Mammary epithelial cell (primary cell): ENCODE data around the gene MT1E.

Source experiments
- CTCF ChIP-seq, 2 donors: IDR thresholded peaks in 1 of 2; conservative IDR thresholded peaks in 1 of 2; 2 replicates each; pipeline ENCODE4 v1.5.1; 2011 to 2012; ENCODE audit warnings: inconsistent platforms in 2 of 2, low read length in 2 of 2, mild to moderate bottlenecking in 2 of 2, control low read depth in 1 of 2, low read depth in 1 of 2; ENCODE audit not compliant: insufficient read depth in 1 of 2; ENCODE audit errors: extremely low read depth in 1 of 2
- EZH2 ChIP-seq: IDR thresholded peaks from 2 replicates; pipeline ENCODE4 v1.6.1; 2012; ENCODE audit warnings: low read length, inconsistent platforms, borderline replicate concordance

GRCh38 chr16:56637814-56638750 is 12.5 kb downstream of the MT1E start, which contains the start of gene MT1A:
- TF ChIP-seq CTCF (conservative IDR thresholded peaks at IDR 0.05 in 1 of 2, IDR thresholded peaks at IDR 0.05 in 1 of 2; ENCODE audit: extremely low read depth in 1 of 2, insufficient read depth in 1 of 2, low read depth in 1 of 2, low read length in 2 of 2) (no peak), EZH2 (no peak)
